ENCODE measurements around the gene SEC22C.

GRCh38 chr3:42505849-42506410 lies 75.8 kb downstream of the SEC22C start:
- TF ChIP-seq CTCF (conservative IDR thresholded peaks at IDR 0.05 in 1 of 2, IDR thresholded peaks at IDR 0.05 in 1 of 2; ENCODE audit: low read depth in 1 of 2, low read length in 2 of 2) (no peak), EZH2 (IDR thresholded peaks at IDR 0.05; ENCODE audit: low read length, missing control alignments) (no peak)
